ENCODE results near the gene RPTOR.
"Not testable (repeated sequence)": the region's sequence is repeated elsewhere in the genome, so short reads cannot be mapped to it uniquely, and the experiment has no call there.

RPTOR gene

GRCh38 chr17:80516171-80516932 lies 28.3 kb upstream of the RPTOR start:
- DNase-seq, result no peak

DNA sequence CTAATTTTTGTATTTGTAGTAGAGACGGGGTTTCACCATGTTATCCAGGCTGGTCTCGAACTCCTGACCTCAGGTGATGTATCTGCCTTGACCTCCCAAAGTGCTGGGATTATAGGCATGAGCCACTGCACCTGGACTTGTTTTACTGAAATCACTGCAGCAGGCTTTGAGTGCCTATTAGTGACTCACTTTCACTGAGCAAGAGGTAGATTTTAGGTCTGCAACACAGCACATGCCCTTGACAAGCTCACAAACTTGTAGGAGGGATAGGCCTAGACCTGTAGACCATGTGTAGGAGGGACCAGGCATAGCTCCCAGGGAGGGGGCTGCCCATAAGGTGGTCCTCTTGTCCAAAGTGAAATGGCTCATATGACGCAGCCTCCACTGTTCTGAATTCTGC lies 27.0 kb upstream of the RPTOR start:
- no peak for DNase-seq

DNA sequence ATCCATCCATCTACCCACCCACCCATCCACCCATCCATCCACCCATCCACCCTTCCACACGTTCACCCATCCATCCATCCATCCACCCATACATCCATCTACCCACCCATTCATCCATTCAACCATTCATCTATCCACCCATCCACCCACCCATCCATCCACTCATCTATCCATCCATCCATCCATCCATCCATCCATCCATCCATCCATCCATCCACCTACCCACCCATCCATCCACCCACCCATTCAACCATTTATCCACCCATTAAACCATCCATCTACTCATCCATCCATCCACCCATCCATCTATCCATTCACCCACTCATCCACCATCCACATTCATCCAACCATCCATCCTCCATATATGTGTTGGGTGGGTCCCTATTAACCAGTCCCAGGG lies 26.2 kb upstream of the RPTOR start:
- no peak for DNase-seq

- DNase-seq, result no peak
Observed at GRCh38 chr17:80519091-80519781, 25.4 kb upstream of the RPTOR start.

DNA sequence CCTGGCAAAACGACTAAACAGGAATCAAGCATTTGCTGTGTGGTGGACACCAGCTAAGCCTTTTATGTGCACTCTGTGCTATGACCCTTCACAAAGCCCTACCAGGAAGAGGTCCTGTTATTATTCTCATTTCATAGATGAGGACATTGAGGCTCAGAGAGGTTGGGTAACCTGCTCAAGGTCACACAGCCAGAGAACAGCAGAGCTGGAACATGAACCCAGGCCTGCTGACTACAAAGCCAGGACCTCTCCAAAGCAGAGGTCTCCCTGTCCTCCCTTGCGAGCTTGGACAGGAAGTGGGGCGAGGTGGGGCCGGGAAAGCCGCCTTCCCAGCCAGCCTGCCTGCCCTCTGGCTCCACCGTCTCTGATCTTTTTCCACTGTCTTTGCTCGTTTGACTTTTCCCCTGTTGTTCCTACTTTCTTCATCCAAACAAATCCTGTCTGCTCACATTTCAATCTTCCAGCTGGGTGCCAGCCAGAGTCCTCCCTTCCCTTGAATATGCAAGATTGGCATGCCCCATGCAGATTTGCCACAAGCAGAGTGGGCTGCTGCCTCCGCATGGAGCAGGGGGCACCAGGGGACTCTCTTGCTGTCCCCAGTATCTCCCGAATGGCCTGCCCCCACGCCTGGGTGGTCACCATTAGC lies 23.7 kb upstream of the RPTOR start:
- DNase-seq, result no peak

- DNase-seq, result no peak
Observed at GRCh38 chr17:80523054-80523744, 21.4 kb upstream of the RPTOR start.

- no peak for DNase-seq
Observed at GRCh38 chr17:80523956-80524712, 20.5 kb upstream of the RPTOR start.

DNA sequence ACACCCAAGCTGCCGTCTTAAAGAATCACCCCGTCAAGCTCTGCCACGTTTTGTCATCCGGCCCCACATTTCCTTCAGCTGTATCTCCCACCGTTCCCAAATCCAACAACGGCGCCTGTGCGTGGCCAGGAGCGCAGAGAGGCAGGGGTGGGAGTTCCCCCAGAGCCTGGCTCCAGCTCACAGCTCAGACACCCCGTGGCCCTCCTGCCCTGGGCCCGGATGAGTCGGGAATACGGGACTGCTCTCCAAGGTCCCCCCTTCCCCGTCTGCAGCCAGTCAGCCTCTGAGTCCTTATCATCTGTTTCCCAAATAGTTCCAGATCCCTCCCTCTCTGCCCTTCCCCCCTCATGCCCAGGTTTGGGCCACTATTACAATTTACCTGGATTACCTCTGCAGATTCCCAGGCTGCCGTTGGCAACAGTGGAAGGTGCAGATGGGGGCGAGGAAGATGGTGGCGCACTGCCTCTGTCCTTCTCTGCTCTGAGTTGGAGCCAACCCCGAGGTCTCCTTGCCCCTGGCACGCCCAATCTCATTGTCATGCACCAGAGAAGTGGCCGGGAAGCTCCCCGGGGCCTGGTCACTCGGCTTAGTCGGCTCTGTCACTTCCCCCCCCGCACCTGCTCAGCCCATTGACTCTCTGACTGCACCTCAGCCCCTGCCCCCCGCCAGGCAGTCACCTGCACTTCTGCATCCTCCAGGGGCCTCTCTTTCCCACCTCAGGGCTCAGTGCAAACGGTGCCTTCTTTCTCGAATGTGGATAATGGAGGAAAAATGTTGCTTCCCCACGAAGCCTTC lies 18.3 kb upstream of the RPTOR start:
- DNase-seq, result no peak

GRCh38 chr17:80527016-80527645 lies 17.5 kb upstream of the RPTOR start:
- no peak for DNase-seq

GRCh38 chr17:80528536-80528935 lies 16.1 kb upstream of the RPTOR start:
- no peak for DNase-seq

GRCh38 chr17:80529104-80529903 lies 15.3 kb upstream of the RPTOR start:
- no peak for DNase-seq

- DNase-seq, result no peak
Observed at GRCh38 chr17:80529904-80530292, 14.7 kb upstream of the RPTOR start.

GRCh38 chr17:80531400-80531799 lies 13.2 kb upstream of the RPTOR start:
- no peak for DNase-seq

GRCh38 chr17:80537386-80537785 lies 7.3 kb upstream of the RPTOR start:
- not testable (repeated sequence) for DNase-seq

DNA sequence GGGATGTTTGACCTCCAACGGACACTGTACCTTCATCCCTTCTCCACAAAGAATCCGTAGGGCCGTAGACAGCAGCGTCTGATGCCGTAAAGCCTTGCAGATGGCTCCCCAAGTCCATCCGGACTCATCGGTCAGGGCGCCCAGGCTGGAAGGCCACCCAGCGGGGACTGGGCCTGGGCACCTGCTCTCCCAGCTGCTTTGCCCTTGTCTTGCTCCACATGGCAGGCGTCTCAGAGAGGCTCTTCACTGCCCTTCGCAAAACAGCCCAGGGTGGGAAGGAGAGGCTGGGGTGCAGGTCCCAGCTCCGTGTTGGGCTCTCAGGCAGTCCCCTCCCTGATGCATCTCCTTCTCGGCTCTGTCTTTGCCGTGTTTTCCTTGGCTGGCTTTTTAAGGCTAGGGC lies 6.2 kb upstream of the RPTOR start:
- no peak for DNase-seq

DNA sequence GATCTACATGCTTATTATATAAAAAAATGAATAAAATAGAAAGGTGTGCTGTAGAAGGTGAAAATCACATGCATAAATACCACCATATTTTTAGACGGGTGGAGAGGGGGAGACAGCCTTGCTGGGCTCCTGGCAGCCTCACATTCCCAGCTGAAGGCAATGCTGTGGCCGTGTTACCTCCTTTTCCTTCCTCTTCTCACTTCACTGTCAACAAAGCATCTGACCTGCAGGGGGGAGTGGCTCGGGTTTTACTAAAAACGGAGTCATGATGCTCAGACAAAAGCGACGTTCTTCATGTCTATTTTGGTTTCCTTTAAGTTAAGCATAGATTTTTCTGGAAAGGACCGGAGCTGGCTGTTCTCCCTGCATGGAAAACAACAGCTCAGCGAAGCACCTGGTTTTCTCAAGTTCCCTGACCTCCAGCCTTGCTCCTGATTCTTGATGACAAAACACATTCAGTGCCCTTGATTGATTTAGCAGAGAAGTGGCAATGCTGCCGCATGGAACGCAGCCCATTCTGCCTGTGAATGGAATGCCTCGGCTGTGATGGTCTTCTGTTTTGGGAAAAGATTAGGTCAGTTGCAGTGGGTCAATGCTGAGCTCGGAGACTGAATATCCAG lies 5.5 kb upstream of the RPTOR start:
- DNase-seq, result peak in 1 of 14 donors; percentile 3

- no peak for DNase-seq
Observed at GRCh38 chr17:80545499-80545826, 825 bp downstream of the RPTOR start.

DNA sequence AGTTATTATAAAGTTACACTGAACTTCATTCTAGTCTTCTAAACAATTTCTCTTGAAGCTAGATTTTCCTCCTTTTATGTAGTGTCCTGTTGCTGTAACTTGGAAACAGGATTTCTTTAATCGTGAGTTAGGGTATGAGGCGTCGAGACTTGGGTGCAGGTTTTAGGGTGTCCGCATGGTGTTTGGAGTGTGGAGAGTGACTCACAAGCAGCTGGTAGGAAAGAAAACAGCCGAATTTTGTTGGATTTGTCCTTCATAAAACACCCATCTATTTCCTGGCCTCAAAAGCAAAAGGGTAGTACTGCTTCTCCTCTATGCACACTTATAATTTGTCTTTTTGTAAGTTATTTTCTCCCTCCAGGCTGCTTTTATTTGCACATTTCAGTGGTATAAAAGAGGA lies 1.6 kb downstream of the RPTOR start:
- no peak for DNase-seq

GRCh38 chr17:80552523-80552922 lies 7.9 kb downstream of the RPTOR start:
- DNase-seq, result no peak

GRCh38 chr17:80555266-80555665 lies 10.6 kb downstream of the RPTOR start:
- DNase-seq, result no peak

All from C1 segment of cervical spinal cord (tissue), 14 donors.